ENCODE measurements around the gene KRT73. TPM values are rescaled to one million over a fixed set of nuclear protein-coding genes. Genes with fewer than 3 reads are reported as not detected.

KRT73 gene
- total RNA-seq, 1 experiment from 2014 or later: not detected

GRCh38 chr12:52603314-52603713 is 15.0 kb downstream of the KRT73 start:
- intact Hi-C loops (cut with micrococcal nuclease): no loop called here
- Mint-ChIP-seq H3K27me3 (ENCODE audit: insufficient read depth, unreplicated experiment) (peaks cover 49% of the 10 kb centered on the region), H3K4me3 (ENCODE audit: unreplicated experiment) (no peak overlapping the region), H3K36me3 (ENCODE audit: insufficient read depth, unreplicated experiment) (no peaks in the 10 kb centered on the region), H3K4me1 (ENCODE audit: insufficient read depth, unreplicated experiment) (no peaks in the 10 kb centered on the region), H3K27ac (ENCODE audit: low read depth, unreplicated experiment) (no peak overlapping the region), H3K9me3 (ENCODE audit: unreplicated experiment) (peaks cover 8% of the 10 kb centered on the region)
- TF ChIP-seq CTCF (IDR thresholded peaks at IDR 0.05; ENCODE audit: unreplicated experiment): no peak
- no TSS peak for BruUV-seq (replicated peaks)
- POLR2A ChIA-PET: no interaction called here
- CTCF ChIA-PET: no interaction called here
- DNase-seq (ENCODE audit: unreplicated experiment): no peak

GRCh38 chr12:52602552-52602951 is 15.8 kb downstream of the KRT73 start:
- intact Hi-C loops (cut with micrococcal nuclease): no loop called here
- no peak for TF ChIP-seq CTCF (IDR thresholded peaks at IDR 0.05; ENCODE audit: unreplicated experiment)
- H3K9me3 Mint-ChIP-seq (ENCODE audit: unreplicated experiment): peaks cover 8% of the 10 kb centered on the region
- H3K4me1 Mint-ChIP-seq (ENCODE audit: insufficient read depth, unreplicated experiment): no peaks in the 10 kb centered on the region
- H3K27ac Mint-ChIP-seq (ENCODE audit: low read depth, unreplicated experiment): no peak overlapping the region
- H3K27me3 Mint-ChIP-seq (ENCODE audit: insufficient read depth, unreplicated experiment): peaks cover 49% of the 10 kb centered on the region
- no peaks in the 10 kb centered on the region for H3K36me3 Mint-ChIP-seq (ENCODE audit: insufficient read depth, unreplicated experiment)
- ChIA-PET CTCF (no interaction called here), POLR2A (interaction anchor here (0.6 kb wide), 1 partner anchor 446 kb away, joined by 4 read pairs; no protein-coding TSS in a partner anchor)
- no peak for DNase-seq (ENCODE audit: unreplicated experiment)
- no TSS peak for BruUV-seq (replicated peaks)
- no peak overlapping the region for H3K4me3 Mint-ChIP-seq (ENCODE audit: unreplicated experiment)

DNA sequence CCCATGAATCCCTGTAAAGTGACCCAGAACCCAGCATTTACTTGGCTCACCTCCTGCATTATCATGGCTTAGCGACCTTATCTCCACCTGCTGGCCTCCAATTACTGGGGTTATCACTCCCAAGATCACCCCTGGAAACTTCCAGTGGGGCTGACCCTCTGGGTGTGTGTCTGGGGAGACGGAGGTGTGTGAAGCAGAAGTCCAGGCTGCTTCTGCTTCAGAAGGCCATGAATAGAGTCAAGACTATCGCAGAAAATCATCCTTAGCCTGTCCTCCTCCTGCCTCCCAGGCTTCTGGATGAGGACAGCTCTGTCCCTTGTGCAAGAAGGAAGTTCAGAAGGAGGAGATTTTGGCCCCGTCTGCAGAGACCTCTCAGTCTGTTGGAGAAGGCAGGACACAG is 16.7 kb downstream of the KRT73 start:
- no peaks in the 10 kb centered on the region for H3K4me1 Mint-ChIP-seq (ENCODE audit: insufficient read depth, unreplicated experiment)
- CTCF ChIA-PET: interaction anchor here (1.0 kb wide), 1 partner anchor 79 kb away, joined by 4 read pairs; no protein-coding TSS in a partner anchor

GRCh38 chr12:52600941-52601481 is 17.3 kb downstream of the KRT73 start, which contains the start of gene KRT72:
TSS of gene KRT72 (minus strand) at chr12:52601463. CDS start at chr12:52601452, 11 bp downstream.
- Mint-ChIP-seq H3K27ac (ENCODE audit: low read depth, unreplicated experiment) (no peak within 1 kb of the TSS), H3K4me1 (ENCODE audit: insufficient read depth, unreplicated experiment) (no peaks in the 10 kb centered on the region), H3K36me3 (ENCODE audit: insufficient read depth, unreplicated experiment) (no peaks in the 10 kb centered on the region), H3K27me3 (ENCODE audit: insufficient read depth, unreplicated experiment) (peaks cover 47% of the 10 kb centered on the region), H3K4me3 (ENCODE audit: unreplicated experiment) (no peak within 1 kb of the TSS), H3K9me3 (ENCODE audit: unreplicated experiment) (peaks cover 8% of the 10 kb centered on the region)
- DNase-seq (ENCODE audit: unreplicated experiment): no peak
- no TSS peak for BruUV-seq (replicated peaks)
- intact Hi-C loops (cut with micrococcal nuclease): no loop called here
- TF ChIP-seq CTCF (IDR thresholded peaks at IDR 0.05; ENCODE audit: unreplicated experiment): no peak
- CTCF ChIA-PET: interaction anchor here (1.0 kb wide), 1 partner anchor 78 kb away, joined by 4 read pairs; no protein-coding TSS in a partner anchor
- POLR2A ChIA-PET: no interaction called here

More for the DNA sequence above, 16.7 kb downstream of the KRT73 start:
- no peak overlapping the region for H3K4me3 Mint-ChIP-seq (ENCODE audit: unreplicated experiment)
- POLR2A ChIA-PET: no interaction called here
- intact Hi-C loops (cut with micrococcal nuclease): no loop called here
- peaks cover 50% of the 10 kb centered on the region for H3K27me3 Mint-ChIP-seq (ENCODE audit: insufficient read depth, unreplicated experiment)
- H3K27ac Mint-ChIP-seq (ENCODE audit: low read depth, unreplicated experiment): no peak overlapping the region
- H3K36me3 Mint-ChIP-seq (ENCODE audit: insufficient read depth, unreplicated experiment): no peaks in the 10 kb centered on the region
- peaks cover 8% of the 10 kb centered on the region for H3K9me3 Mint-ChIP-seq (ENCODE audit: unreplicated experiment)
- TF ChIP-seq CTCF (IDR thresholded peaks at IDR 0.05; ENCODE audit: unreplicated experiment): no peak
- DNase-seq (ENCODE audit: unreplicated experiment): no peak
- BruUV-seq (replicated peaks): no TSS peak
